GM08714 (cell line): ENCODE results near the gene FIP1L1.
"Not testable (repeated sequence)": the region's sequence is repeated elsewhere in the genome, so short reads cannot be mapped to it uniquely, and the experiment has no call there.

Experiments used
- H3K4me3 ChIP-seq: fragments of 200-500 bp; sonication (Bioruptor generic); 2 replicates; pipeline ENCODE4 v1.5.1; 2014; ENCODE audit warnings: mild to moderate bottlenecking, low read length, inconsistent platforms
- ZNF274 ChIP-seq: IDR thresholded peaks from 2 replicates; pipeline ENCODE4 v1.6.1; 2012; ENCODE audit warnings: mild to moderate bottlenecking, low read depth, low read length

Gene FIP1L1

GRCh38 chr4:53365486-53366300 is 11.7 kb upstream of the FIP1L1 start, which contains the start of gene SCFD2:
Gene SCFD2 (minus strand): TSS chr4:53366061.
- TF ChIP-seq ZNF274: no peak
- peak within 1 kb of the TSS; percentile 74 for H3K4me3 ChIP-seq

GRCh38 chr4:53366301-53366716 is 11.1 kb upstream of the FIP1L1 start:
- H3K4me3 ChIP-seq: peak overlapping the region; percentile 74
- no peak for TF ChIP-seq ZNF274

- TF ChIP-seq ZNF274: no peak
- no peak overlapping the region for H3K4me3 ChIP-seq
These were observed 9.7 kb upstream of the FIP1L1 start for GRCh38 chr4:53367721-53368120.

GRCh38 chr4:53371049-53371448 is 6.4 kb upstream of the FIP1L1 start:
- TF ChIP-seq ZNF274: no peak
- H3K4me3 ChIP-seq: no peak overlapping the region

- no peak overlapping the region for H3K4me3 ChIP-seq
- no peak for TF ChIP-seq ZNF274
These were observed 5.5 kb upstream of the FIP1L1 start for GRCh38 chr4:53371843-53372521.

- no peak overlapping the region for H3K4me3 ChIP-seq
- no peak for TF ChIP-seq ZNF274
These were observed 2.6 kb upstream of the FIP1L1 start for GRCh38 chr4:53374777-53375258.

GRCh38 chr4:53376900-53377299 is 541 bp upstream of the FIP1L1 start:
- peak overlapping the region; percentile 99; the same call in 1 of the 2 replicates for H3K4me3 ChIP-seq
- no peak for TF ChIP-seq ZNF274

- no peak for TF ChIP-seq ZNF274
- peak overlapping the region; percentile 99 for H3K4me3 ChIP-seq
These were observed 686 bp downstream of the FIP1L1 start for GRCh38 chr4:53378171-53378482.

GRCh38 chr4:53380221-53380620 is 2.8 kb downstream of the FIP1L1 start:
- no peak overlapping the region; the same call in 1 of the 2 replicates for H3K4me3 ChIP-seq
- no peak for TF ChIP-seq ZNF274

- not testable (repeated sequence) for H3K4me3 ChIP-seq
These were observed 32.0 kb downstream of the FIP1L1 start for GRCh38 chr4:53409479-53409878.

GRCh38 chr4:53419208-53419607 is 41.8 kb downstream of the FIP1L1 start:
- no peak for TF ChIP-seq ZNF274
- no peak overlapping the region for H3K4me3 ChIP-seq

GRCh38 chr4:53421791-53422190 is 44.4 kb downstream of the FIP1L1 start:
- H3K4me3 ChIP-seq: no peak overlapping the region
- no peak for TF ChIP-seq ZNF274

GRCh38 chr4:53422367-53422766 is 44.9 kb downstream of the FIP1L1 start:
- H3K4me3 ChIP-seq: no peak overlapping the region
- TF ChIP-seq ZNF274: no peak

GRCh38 chr4:53424280-53424679 is 46.8 kb downstream of the FIP1L1 start:
- H3K4me3 ChIP-seq: no peak overlapping the region
- no peak for TF ChIP-seq ZNF274

- TF ChIP-seq ZNF274: no peak
These were observed 49.9 kb downstream of the FIP1L1 start for GRCh38 chr4:53427366-53427765.

More at GRCh38 chr4:53427366-53427765, 49.9 kb downstream of the FIP1L1 start:
- H3K4me3 ChIP-seq: no peak overlapping the region
